GM19025 (cell line): ENCODE results near the gene TPPP2.

Source experiments
- ATAC-seq: cut with Tn5 transposase; IDR thresholded peaks from one replicate; pipeline ENCODE4 v1.9.1; 2021; ENCODE audit warnings: mild to moderate bottlenecking, low read depth, moderate library complexity; ENCODE audit not compliant: unreplicated experiment

Gene TPPP2

GRCh38 chr14:21055432-21056117 lies 25.6 kb downstream of the TPPP2 start:
- ATAC-seq, result no peak

GRCh38 chr14:21056520-21057163 lies 26.6 kb downstream of the TPPP2 start:
- ATAC-seq, result no peak

GRCh38 chr14:21057803-21058675 lies 28.0 kb downstream of the TPPP2 start, which contains the start of gene RNASE8:
Gene RNASE8, plus strand, starts transcription at chr14:21057822. Its CDS starts 71 bp downstream, at chr14:21057893.
- ATAC-seq, result no peak

GRCh38 chr14:21058903-21059302 lies 28.9 kb downstream of the TPPP2 start:
- ATAC-seq, result no peak

GRCh38 chr14:21059842-21060613 lies 30.0 kb downstream of the TPPP2 start:
- no peak for ATAC-seq

GRCh38 chr14:21060614-21061346 lies 30.8 kb downstream of the TPPP2 start:
- ATAC-seq, result no peak

GRCh38 chr14:21061347-21061668 lies 31.3 kb downstream of the TPPP2 start:
- ATAC-seq, result no peak

GRCh38 chr14:21063479-21063878 lies 33.5 kb downstream of the TPPP2 start:
- ATAC-seq, result no peak

GRCh38 chr14:21066882-21067502 lies 37.0 kb downstream of the TPPP2 start:
- no peak for ATAC-seq

GRCh38 chr14:21068521-21069387 lies 38.7 kb downstream of the TPPP2 start:
- no peak for ATAC-seq

- ATAC-seq, result no peak
Observed at GRCh38 chr14:21069388-21070082, 39.5 kb downstream of the TPPP2 start.

- ATAC-seq, result no peak
Observed at GRCh38 chr14:21070083-21070609, 40.1 kb downstream of the TPPP2 start, which contains the start of gene ARHGEF40. Gene ARHGEF40, plus strand, starts transcription at chr14:21070304. Its CDS starts 93 bp downstream, at chr14:21070397.

- peak; percentile 10 for ATAC-seq
Observed at GRCh38 chr14:21070610-21071224, 40.7 kb downstream of the TPPP2 start.

- peak; percentile 76 for ATAC-seq
Observed at GRCh38 chr14:21071225-21072030, 41.4 kb downstream of the TPPP2 start.

GRCh38 chr14:21072031-21072473 lies 42.0 kb downstream of the TPPP2 start:
- ATAC-seq, result no peak

- ATAC-seq, result no peak
Observed at GRCh38 chr14:21072781-21073339, 42.8 kb downstream of the TPPP2 start.
